Activated CD4-positive, alpha-beta T cell treated with anti-CD3 and anti-CD28 coated beads, Interleukin-2, amount 10 ng/mL, durations not matched to agents 24 days and 14 days (primary cell): ENCODE results near the gene MRGPRG. TPM values are rescaled to one million over a fixed set of nuclear protein-coding genes. Genes with fewer than 3 reads are reported as not detected.

Experiments used
- DNase-seq: peaks from one replicate; pipeline ENCODE4 v3.0.0; 2022
- H3K27ac Mint-ChIP-seq: one replicate; pipeline ENCODE4 v1.8.0; 2022; ENCODE audit warnings: mild to moderate bottlenecking, mixed read lengths
- H3K27me3 Mint-ChIP-seq: one replicate; pipeline ENCODE4 v1.8.0; 2022; ENCODE audit warnings: mixed read lengths
- H3K36me3 Mint-ChIP-seq: one replicate; pipeline ENCODE4 v1.8.0; 2022; ENCODE audit warnings: low read depth, mild to moderate bottlenecking, mixed read lengths
- H3K4me1 Mint-ChIP-seq: one replicate; pipeline ENCODE4 v1.8.0; 2021; ENCODE audit warnings: mixed read lengths
- H3K4me3 Mint-ChIP-seq: one replicate; pipeline ENCODE4 v1.8.0; 2022; ENCODE audit warnings: mild to moderate bottlenecking, moderate library complexity, mixed read lengths
- H3K9me3 Mint-ChIP-seq: one replicate; pipeline ENCODE4 v1.8.0; 2021; ENCODE audit warnings: mixed read lengths
- intact Hi-C: fragments of 100-400 bp; cut with micrococcal nuclease; formaldehyde crosslinking; loops from one replicate; pipeline ENCODE4 v1.15.1; 2023
- total RNA-seq: library from RNA; stranded (reverse); gene quantifications from 2 replicates; pipeline ENCODE4 v1.2.3, GENCODE V29; 2022

Gene MRGPRG
- total RNA-seq, 1 donor from 2014 or later, result not detected

DNA sequence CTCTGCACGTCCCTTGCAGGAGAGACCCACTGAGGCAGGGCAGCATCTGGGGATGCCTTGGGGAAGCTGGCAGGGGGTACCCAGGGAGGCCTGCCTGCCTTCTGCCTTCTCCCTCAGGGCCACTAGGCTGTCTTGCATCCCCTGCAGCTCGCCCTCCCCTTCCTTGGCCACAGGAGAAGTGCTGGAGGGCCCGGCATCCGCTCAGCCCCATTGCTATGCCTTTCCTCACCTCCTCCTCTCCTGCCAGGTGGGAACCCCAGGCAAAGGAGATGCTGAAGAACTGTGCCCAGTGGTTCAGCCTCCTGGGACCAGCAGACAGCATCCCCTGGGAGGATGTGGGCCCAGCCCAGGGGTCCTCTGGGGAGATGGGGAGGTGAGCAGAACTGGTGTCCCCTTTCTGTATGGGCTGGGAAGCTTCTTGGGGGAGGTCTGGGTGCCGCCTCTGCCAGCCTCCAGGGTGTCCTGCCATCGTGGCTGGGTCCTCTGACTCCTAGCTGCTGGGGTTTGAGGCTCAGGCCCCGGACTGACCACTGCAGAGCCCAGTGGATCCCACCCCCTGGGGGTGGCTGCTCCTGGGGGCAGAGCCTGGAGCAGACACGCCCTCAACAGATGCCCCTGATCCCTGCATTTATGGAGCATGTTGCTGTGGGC, 20.6 kb downstream of the MRGPRG start:
- no peak for DNase-seq
- Mint-ChIP-seq H3K4me3 (no peak overlapping the region), H3K36me3 (no peaks in the 10 kb centered on the region), H3K27me3 (peaks cover 7% of the 10 kb centered on the region), H3K4me1 (no peaks in the 10 kb centered on the region), H3K27ac (no peak overlapping the region), H3K9me3 (no peaks in the 10 kb centered on the region)
- intact Hi-C loops, result no loop called here

DNA sequence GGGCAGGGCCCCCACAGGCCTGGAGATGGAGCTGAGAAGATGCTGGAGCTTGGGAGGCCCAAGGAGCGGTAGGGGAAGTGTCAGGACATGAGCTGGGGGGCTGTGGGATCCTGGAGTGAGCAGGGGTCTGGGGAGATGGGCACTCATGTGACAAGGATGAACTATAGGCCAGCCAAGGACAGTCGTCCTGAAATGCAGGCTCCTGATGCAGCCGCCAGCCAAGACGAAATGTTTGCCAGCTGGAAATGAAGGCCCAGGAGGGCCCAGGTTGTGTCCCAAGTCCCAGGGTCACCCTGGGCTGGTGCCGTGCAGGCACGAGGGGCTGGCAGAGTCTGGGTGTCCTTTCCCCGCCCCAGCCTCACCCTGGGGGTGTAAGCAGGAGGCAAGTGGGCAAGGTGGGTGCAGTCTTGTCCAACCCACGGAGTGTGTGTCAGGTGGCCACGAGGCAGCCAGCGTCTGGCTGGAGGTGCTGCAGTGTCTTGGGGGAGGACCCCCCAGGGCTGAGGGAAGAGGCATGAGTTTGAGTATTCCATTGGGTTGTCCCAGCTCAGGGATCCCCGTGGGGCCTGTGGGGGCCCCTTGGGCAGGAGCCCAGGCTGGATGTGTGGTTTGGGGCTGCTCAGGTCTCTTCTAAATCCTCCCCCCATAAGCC, 21.4 kb downstream of the MRGPRG start:
- no peaks in the 10 kb centered on the region for H3K27me3 Mint-ChIP-seq
- no peak overlapping the region for H3K27ac Mint-ChIP-seq
- no peak overlapping the region for H3K4me3 Mint-ChIP-seq
- no peaks in the 10 kb centered on the region for H3K4me1 Mint-ChIP-seq
- intact Hi-C loops, result no loop called here
- no peak for DNase-seq
- no peaks in the 10 kb centered on the region for H3K36me3 Mint-ChIP-seq
- no peaks in the 10 kb centered on the region for H3K9me3 Mint-ChIP-seq

DNA sequence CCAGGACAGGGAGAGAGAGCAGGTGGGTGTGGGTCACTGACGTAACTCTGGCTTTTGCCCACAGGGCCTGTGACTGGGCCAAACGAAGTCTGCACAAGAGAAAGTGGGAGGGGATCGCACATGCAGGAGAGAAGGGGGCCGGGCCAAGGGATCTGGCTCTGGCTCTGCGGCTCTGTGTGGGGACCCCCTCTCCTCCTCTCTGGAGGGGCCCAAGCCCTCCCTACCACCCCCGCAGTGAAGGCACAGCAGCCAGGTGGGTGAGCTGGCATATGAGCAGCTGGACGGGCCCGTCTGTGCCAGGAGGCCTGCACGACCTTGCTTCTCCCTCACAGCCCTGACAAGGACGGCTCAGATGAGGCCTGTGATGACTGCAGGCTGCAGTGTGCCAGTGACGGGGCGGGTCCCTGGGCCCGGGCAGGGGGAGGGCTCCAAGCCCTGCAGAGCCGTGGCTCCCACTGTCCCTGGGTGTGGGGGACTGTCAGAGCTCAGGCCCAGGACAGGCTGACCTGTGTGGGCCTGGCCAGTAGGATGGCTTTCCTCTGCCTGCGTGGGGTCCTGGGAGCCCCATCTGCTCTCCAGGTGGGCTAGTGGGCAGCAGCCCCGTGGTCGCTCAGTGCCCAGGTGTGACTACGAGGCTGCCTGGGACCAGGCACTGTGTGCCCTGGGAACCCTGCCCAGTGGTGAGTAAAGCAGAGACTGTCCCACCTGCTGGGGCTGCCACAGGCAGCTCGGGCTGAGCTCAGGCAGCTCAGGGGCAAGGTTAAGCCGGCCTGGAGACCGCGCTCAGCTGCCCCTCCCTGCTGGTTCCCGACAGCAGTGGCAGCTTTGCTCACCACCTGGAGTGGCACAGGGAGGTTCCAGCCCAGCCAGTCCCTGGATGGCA, 22.2 kb downstream of the MRGPRG start:
- intact Hi-C loops, result no loop called here
- Mint-ChIP-seq H3K36me3 (no peaks in the 10 kb centered on the region), H3K4me1 (no peaks in the 10 kb centered on the region), H3K27me3 (no peaks in the 10 kb centered on the region), H3K9me3 (no peaks in the 10 kb centered on the region), H3K27ac (no peak overlapping the region), H3K4me3 (no peak overlapping the region)
- no peak for DNase-seq

DNA sequence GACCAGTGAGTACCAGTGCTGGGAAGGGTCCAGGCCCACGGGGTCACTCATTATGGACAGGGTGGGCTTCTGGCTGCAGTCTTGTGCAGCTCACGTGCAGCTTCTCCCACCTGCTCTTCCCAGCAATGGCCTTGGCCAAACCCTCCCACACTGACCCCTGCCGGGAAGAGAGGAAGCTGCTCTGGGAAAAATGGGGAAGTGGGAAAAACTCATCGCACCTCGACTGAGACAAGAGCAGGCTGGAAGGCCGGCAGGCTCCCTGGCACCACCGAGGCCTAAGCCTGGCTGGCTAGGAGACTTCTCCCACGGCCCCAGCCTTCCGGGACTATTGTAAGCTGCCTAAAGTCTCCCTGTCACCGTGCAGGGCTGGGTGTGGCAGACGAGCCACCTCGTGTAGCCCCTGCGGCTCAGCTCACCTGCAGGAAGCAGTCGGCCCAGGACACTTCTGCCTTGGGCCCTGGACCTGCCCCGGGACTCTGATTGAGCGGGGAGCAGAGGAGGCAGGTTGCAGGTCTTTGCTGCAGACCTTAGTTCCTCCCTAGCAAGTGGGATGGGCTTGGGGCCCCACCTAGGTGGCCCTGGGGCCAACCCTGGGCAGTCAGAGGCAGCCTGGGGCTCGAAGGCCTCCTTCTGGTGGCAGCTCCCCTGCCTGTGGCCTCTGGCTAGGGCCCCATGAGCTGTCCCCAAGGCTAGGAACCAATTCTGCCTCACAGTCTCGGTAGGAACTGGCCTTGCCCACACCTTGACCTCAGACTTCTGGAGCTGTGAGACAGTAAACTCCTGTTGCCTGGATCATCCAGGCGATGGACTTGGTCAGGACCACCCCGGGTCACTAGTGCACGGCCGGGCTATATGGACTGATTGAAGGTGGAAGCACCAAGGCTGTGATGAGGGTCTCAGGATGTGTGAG, 23.1 kb downstream of the MRGPRG start:
- no peak for DNase-seq
- Mint-ChIP-seq H3K36me3 (no peaks in the 10 kb centered on the region), H3K4me1 (no peaks in the 10 kb centered on the region), H3K27me3 (no peaks in the 10 kb centered on the region), H3K27ac (no peak overlapping the region), H3K9me3 (no peaks in the 10 kb centered on the region), H3K4me3 (no peak overlapping the region)
- intact Hi-C loops, result no loop called here

DNA sequence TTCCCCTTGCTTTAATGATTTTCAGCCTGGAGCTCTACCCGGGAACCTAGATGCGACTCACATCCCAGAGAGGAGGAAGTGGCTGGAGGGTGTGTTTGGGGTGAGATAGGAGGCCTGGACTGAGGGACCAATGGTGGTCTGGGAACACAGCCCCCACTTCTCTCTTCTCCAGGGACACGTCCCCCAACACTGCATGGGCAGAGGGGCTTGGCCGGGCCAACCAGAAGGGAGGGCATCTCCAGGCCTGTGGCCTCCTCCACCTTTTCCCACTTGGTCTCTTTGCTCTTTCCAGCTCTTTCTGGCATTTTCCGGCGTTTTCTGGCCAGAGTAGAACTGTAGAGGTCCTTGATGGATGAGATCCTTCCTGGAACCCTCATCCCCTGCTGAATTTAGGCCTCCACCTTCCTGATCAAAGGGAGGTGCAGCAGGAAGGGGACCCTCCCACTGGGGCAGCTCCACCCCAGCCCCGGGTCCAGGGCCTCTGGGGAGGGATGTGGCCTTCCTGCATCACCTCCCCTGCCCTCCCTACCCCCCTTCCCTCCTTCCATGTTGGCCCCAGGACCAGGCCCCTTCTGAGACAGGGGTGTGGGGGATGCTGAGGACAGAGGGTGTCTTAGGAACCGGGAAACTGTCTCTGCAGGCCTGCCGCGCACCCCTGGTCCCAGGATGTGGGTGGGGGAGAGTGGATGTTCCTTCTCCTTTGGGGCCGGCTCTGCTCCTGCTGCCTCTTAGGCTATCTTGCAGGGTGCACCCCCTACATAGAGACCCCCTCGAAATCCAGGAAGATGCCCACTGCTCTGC, 24.4 kb downstream of the MRGPRG start:
- DNase-seq, result no peak
- H3K9me3 Mint-ChIP-seq, result no peaks in the 10 kb centered on the region
- no peak overlapping the region for H3K4me3 Mint-ChIP-seq
- no peaks in the 10 kb centered on the region for H3K27me3 Mint-ChIP-seq
- H3K27ac Mint-ChIP-seq, result no peak overlapping the region
- H3K36me3 Mint-ChIP-seq, result no peaks in the 10 kb centered on the region
- intact Hi-C loops, result no loop called here
- H3K4me1 Mint-ChIP-seq, result no peaks in the 10 kb centered on the region

DNA sequence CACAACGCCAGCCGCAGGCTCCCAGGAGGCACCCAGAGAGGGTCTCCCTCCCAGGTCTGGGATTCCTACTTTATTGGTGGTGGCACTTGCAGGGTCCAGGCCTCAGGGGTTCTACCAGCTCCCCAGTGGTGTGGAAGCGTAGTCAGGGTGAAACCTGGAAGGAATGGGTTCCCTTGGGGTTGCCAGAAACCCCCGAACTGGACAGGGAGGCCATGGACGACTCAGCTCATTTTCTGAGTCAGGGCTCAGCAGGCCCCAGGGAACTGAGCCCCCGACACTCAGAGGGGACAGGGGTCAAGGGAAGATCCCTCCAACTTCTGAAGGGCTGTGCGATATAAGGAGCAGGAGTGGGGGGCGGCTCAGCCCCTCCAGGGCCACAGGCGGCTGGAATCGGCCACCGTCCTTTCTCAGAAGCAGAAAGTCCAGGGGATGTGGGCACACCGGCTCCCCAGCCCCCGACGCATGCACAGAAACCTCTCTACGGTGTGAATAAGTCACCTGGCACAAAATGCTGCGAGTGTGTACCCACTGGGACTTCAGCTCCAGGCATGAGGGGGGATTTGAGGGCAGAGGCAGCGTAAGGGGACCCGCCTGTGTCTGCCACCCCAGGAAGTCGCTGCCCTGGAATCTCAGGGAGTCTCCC, 25.1 kb downstream of the MRGPRG start:
- no peak overlapping the region for H3K4me3 Mint-ChIP-seq
- no peaks in the 10 kb centered on the region for H3K36me3 Mint-ChIP-seq
- no peak for DNase-seq
- intact Hi-C loops, result no loop called here
- H3K4me1 Mint-ChIP-seq, result no peaks in the 10 kb centered on the region
- H3K27me3 Mint-ChIP-seq, result no peaks in the 10 kb centered on the region
- no peaks in the 10 kb centered on the region for H3K9me3 Mint-ChIP-seq
- no peak overlapping the region for H3K27ac Mint-ChIP-seq

DNA sequence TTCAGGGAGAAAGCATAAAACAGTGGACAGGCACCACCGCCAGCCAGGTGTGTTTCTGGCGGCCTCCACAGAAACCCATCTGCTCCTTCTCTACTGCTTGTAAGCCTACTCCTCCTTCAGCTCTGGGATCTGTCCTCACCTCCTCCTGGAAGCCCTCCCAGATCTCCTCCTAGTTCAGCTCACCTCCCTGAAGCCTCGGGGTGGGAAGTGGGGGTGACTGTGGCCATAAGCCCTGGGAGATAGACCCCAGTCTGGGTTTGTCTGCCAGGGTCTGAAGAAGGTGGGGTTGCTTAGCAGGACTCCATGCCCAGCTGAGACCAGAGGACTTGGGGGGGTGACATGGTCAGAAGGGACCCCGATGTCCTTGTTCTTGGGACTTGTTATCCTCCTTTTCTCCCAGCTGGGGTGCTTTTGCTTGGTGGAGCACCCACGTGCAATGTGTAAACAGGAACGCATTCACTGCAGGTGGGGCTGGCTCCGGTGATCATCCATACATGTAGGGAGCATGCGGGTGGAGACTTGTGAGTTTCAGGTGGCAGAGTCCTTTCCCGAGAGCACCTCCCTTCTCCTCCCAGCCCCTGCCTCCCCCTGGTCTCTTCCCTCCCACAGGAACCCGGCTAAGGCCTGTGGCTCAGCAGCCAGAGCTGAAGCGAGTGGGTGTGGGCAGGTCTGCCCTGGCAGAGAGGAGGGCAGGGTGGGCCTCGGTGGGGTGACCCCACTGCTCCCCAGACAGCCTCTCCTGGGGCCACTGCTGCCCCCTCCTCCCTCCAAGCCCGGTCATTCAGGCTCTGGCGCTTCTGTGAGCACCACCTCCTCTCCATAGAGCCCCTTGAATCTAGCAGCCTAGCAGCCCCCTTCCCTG, 25.9 kb downstream of the MRGPRG start:
- Mint-ChIP-seq H3K27ac (no peak overlapping the region), H3K36me3 (no peaks in the 10 kb centered on the region), H3K9me3 (no peaks in the 10 kb centered on the region), H3K27me3 (no peaks in the 10 kb centered on the region), H3K4me1 (no peaks in the 10 kb centered on the region), H3K4me3 (no peak overlapping the region)
- DNase-seq, result no peak
- intact Hi-C loops, result no loop called here

DNA sequence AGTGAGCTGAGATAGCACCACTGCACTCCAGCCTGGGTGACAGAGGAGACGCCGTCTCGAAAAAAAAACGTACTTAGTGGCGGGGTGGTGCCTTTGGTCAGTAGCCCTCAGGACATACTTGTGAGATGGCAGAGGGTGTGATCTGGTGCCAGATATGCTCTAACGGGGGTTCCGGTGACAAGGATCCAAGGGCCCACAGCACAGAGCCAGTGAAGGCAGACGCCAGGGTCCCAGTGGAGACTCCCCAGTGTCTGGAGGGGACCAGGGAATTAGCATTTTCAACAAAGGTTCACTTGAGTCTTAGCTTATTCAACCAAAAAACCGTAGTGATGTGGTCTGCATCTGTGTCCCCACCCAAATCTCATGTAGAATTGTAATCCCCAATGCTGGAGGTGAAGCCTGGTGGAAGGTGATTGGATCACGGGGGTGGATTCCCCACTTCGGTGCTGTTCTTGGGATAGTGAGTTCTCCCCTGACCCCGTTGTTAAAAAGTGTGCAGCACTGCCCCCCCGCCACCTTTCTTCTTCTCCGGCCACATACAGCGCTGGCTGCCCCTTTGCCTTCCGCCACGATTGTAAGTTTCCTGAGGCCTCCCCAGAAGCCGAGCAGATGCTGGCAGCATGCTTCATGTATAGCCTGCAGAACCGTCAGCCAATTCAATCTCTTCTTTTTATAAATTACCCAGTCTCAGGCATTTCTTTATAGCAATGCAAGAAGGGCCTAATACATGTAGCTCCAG, 26.9 kb downstream of the MRGPRG start:
- Mint-ChIP-seq H3K36me3 (no peaks in the 10 kb centered on the region), H3K27me3 (no peaks in the 10 kb centered on the region), H3K9me3 (no peaks in the 10 kb centered on the region), H3K27ac (no peak overlapping the region), H3K4me3 (no peak overlapping the region), H3K4me1 (no peaks in the 10 kb centered on the region)
- intact Hi-C loops, result no loop called here
- no peak for DNase-seq

DNA sequence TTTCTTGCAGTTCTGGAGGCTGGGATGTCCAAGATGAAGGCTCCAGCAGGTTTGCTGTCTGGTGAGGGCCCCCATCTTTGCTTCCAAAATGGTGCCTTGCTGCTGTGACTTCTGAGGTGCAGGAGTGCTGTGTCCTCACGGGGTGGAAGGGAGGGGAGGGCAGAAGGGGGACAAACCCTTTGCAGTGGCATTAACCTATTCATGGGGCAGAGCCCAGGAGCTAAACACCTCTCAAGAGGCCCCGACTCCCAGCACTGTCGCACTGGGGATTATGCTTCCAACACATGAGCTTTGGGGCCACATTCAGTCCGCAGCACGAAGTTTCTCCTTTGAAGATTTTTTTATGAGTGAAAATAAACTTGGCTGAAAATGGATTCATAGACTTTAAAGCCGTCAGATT, 28.0 kb downstream of the MRGPRG start:
- no peak for DNase-seq
- no peaks in the 10 kb centered on the region for H3K4me1 Mint-ChIP-seq
- no peaks in the 10 kb centered on the region for H3K36me3 Mint-ChIP-seq
- H3K27me3 Mint-ChIP-seq, result no peaks in the 10 kb centered on the region
- H3K9me3 Mint-ChIP-seq, result no peaks in the 10 kb centered on the region
- H3K4me3 Mint-ChIP-seq, result no peak overlapping the region
- H3K27ac Mint-ChIP-seq, result no peak overlapping the region
- intact Hi-C loops, result no loop called here

DNA sequence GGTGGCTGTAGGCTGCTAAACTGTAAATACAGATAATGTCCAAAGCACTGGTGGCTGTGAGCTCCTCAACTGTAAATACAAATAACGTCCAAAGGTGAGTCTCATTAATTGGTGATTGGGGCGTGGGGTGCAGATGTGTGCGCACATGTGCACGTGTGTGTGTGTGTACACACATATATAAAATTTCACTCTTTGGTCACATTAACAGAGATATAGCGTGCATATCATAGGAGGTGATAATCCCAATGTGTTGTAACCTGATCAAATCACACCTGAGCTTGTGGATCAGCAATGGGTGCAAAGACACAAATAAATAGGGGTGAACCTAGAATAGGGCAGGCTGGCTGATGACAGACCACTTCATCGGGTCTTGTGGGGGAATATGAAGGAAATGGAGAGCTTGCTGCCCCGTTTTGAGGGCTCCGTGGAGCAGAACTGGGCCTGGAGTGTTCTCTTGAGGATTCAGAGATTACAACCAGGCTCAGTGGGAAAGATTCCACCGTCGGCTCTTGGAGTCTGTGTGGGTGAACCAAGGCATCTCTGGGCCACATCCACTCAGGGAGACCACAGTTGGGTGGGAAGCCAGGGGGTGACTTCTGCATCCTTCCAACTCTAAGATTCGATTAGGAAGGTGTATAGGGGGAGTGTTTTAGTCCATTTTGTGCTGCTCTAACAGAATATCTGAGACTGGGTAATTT, 28.6 kb downstream of the MRGPRG start:
- no peak for DNase-seq
- intact Hi-C loops, result no loop called here
- Mint-ChIP-seq H3K9me3 (no peaks in the 10 kb centered on the region), H3K27ac (no peak overlapping the region), H3K4me3 (no peak overlapping the region), H3K4me1 (no peaks in the 10 kb centered on the region), H3K27me3 (no peaks in the 10 kb centered on the region), H3K36me3 (no peaks in the 10 kb centered on the region)

DNA sequence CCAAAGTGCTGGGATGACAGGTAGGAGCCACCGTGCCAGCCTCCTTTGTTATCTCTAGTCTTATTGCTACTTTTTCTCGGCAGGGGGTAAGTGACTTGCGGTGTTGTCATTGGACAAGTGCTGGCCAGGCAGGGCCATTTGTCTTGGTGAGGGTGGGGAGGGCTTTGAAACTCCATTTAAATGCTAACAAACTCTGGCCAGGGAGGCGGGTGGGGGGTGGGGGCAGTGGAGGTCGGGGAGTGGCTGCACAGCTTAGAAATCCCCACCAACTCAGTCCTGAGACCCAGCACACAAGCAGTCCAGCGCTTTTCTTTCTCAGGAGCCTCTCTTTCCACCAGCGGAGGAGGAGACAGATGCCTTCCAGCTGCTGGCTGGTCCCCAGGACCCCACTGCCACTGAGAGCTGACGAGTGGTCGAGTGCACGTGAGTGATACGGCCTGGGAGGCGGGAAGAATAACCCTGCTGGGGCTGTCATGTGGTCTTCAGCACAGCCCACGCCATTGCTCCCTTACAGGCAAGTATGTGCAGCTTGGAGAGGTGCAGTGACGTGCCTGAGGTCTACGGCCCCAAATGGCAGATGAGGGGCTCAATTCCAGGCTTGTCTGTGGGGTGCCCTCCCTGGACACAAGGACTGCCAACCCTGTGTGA, 29.3 kb downstream of the MRGPRG start:
- H3K4me1 Mint-ChIP-seq, result no peaks in the 10 kb centered on the region
- H3K27me3 Mint-ChIP-seq, result no peaks in the 10 kb centered on the region
- no peak overlapping the region for H3K27ac Mint-ChIP-seq
- H3K9me3 Mint-ChIP-seq, result no peaks in the 10 kb centered on the region
- H3K4me3 Mint-ChIP-seq, result no peak overlapping the region
- DNase-seq, result no peak
- no peaks in the 10 kb centered on the region for H3K36me3 Mint-ChIP-seq
- intact Hi-C loops, result no loop called here
